Panc1 (cell line): ENCODE measurements around the gene TAL1. TPM values are rescaled to one million over a fixed set of nuclear protein-coding genes. Genes with fewer than 3 reads are reported as not detected.
"Not testable (repeated sequence)": the region's sequence is repeated elsewhere in the genome, so short reads cannot be mapped to it uniquely, and the experiment has no call there.

ENCODE experiments used
- ATAC-seq: fragments of 200-7000 bp; cut with Tn5 transposase; 2 replicates; pipeline ENCODE4 v1.9.1; 2020; ENCODE audit warnings: mild to moderate bottlenecking, moderate library complexity
- BruUV-seq: library from RNA; stranded (reverse); fragments of 400-500 nt; replicated peaks from 2 replicates; lab custom pipeline; 2021; lab: Mats Ljungman, UMichigan
- CTCF ChIA-PET: fragments of 300-600 bp; sonication (Branson Sonifier 250); formaldehyde crosslinking; loops from one replicate; lab custom pipeline; 2022; ENCODE audit warnings: antibody characterized with exemption; lab: Charles Lee
- POLR2A ChIA-PET: fragments of 300-600 bp; sonication (Branson Sonifier 250); formaldehyde crosslinking; loops from one replicate; lab custom pipeline; 2022; ENCODE audit warnings: antibody characterized with exemption; lab: Charles Lee
- DNase-seq: peaks from one replicate; pipeline ENCODE4 v3.0.0-alpha.2; 2010; ENCODE audit warnings: low read depth, low spot score
- H3K27ac ChIP-seq: 2 replicates; pipeline ENCODE4 v1.5.1; 2011; ENCODE audit warnings: mild to moderate bottlenecking, low read length, inconsistent platforms
- H3K27me3 ChIP-seq: fragments of 200-500 bp; sonication (Bioruptor generic); 2 replicates; pipeline ENCODE4 v1.6.0; 2014; ENCODE audit warnings: low read length, inconsistent platforms; ENCODE audit not compliant: control insufficient read depth, insufficient read depth
- H3K36me3 ChIP-seq: fragments of 200-500 bp; sonication (Bioruptor generic); 2 replicates; pipeline ENCODE4 v1.5.1; 2014; ENCODE audit warnings: inconsistent platforms, mild to moderate bottlenecking, low read length, moderate library complexity; ENCODE audit not compliant: control insufficient read depth, insufficient read depth
- H3K4me1 ChIP-seq: 2 replicates; pipeline ENCODE4 v1.5.1; 2011; ENCODE audit warnings: inconsistent platforms, mild to moderate bottlenecking, low read length, moderate library complexity; ENCODE audit not compliant: control insufficient read depth, insufficient read depth
- H3K4me3 ChIP-seq, 2 experiments: 2 replicates each; pipeline ENCODE4 v1.5.1; 2011 to 2012; ENCODE audit warnings: low read depth in 2 of 2, low read length in 2 of 2, mild to moderate bottlenecking in 2 of 2, inconsistent platforms in 1 of 2, moderate library complexity in 1 of 2
- H3K9me3 ChIP-seq: fragments of 200-500 bp; sonication (Bioruptor generic); 2 replicates; pipeline ENCODE4 v1.5.1; 2014; ENCODE audit warnings: low read depth, mild to moderate bottlenecking, inconsistent platforms, low read length, moderate library complexity; ENCODE audit not compliant: control insufficient read depth, insufficient read depth
- POLR2AphosphoS5 ChIP-seq: IDR thresholded peaks from 2 replicates; pipeline ENCODE4 v1.6.1; 2012; ENCODE audit warnings: mild to moderate bottlenecking, low read depth, low read length, moderate library complexity
- SIN3A ChIP-seq: IDR thresholded peaks from 2 replicates; pipeline ENCODE4 v1.6.1; 2012; ENCODE audit warnings: low read depth, mild to moderate bottlenecking, low read length, moderate library complexity, borderline replicate concordance; ENCODE audit not compliant: insufficient read depth
- TCF7L2 ChIP-seq: IDR thresholded peaks from 2 replicates; pipeline ENCODE4 v1.6.1; 2011; ENCODE audit warnings: mild to moderate bottlenecking, low read depth, low read length, inconsistent platforms
- in situ Hi-C: cut with HindIII; loops from 2 replicates; pipeline ENCODE4 v1.10.0; 2016; ENCODE audit warnings: low sequenced_read_pairs, low pct_unique_long_range_greater_than_20kb
- intact Hi-C: fragments of 100-400 bp; cut with micrococcal nuclease; formaldehyde crosslinking; loops from one replicate; pipeline ENCODE4 v1.10.0; 2022; ENCODE audit not compliant: unreplicated experiment
- total RNA-seq: library from RNA; stranded (reverse); gene quantifications from one replicate; pipeline ENCODE4 v1.2.1, GENCODE V29; 2021; ENCODE audit not compliant: unreplicated experiment
- TF ChIP-seq, protein P1 (sequence below): fragments of 450-650 bp; IDR thresholded peaks from 2 replicates; pipeline ENCODE4 v1.5.1; 2017; ENCODE audit warnings: mild to moderate bottlenecking
- TF ChIP-seq, protein P2 (sequence below), 2 experiments: IDR thresholded peaks; 2 replicates each; pipeline ENCODE4 v1.6.1; 2011 to 2012; ENCODE audit warnings: low read depth in 2 of 2, control low read depth in 1 of 2, low read length in 1 of 2, mild to moderate bottlenecking in 1 of 2, moderate library complexity in 1 of 2; ENCODE audit not compliant: insufficient read depth in 1 of 2

The TAL1 gene
- total RNA-seq, 1 experiment from 2014 or later, result 0.05 TPM

DNA sequence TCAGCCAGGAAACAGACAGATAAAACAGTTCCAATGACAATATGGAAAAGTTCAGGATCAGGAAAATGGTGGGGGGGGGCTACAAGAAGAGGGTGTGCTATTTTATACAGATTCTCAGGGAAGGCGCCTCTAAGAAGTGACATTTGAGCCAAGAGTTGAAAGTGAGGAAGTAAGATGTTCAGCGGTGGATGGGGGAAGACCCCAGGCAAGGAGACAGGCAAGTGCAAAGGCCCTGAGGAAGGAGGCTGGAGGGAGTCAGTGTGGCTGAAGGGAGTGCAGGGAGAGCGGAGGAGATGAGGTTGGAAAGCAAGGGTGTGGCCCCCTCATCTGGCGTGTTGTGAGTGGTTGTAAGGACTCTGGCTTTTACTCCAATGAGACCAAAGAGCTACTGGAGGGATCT, 33.8 kb downstream of the TAL1 start:
- no TSS peak for BruUV-seq
- ATAC-seq (no peak), DNase-seq (no peak)
- in situ Hi-C loops, result no loop called here
- ChIA-PET CTCF (no interaction called here), POLR2A (no interaction called here)
- TF ChIP-seq SIN3A (no peak), POLR2AphosphoS5 (no peak), TCF7L2 (no peak)
- TF ChIP-seq, protein P1, sequence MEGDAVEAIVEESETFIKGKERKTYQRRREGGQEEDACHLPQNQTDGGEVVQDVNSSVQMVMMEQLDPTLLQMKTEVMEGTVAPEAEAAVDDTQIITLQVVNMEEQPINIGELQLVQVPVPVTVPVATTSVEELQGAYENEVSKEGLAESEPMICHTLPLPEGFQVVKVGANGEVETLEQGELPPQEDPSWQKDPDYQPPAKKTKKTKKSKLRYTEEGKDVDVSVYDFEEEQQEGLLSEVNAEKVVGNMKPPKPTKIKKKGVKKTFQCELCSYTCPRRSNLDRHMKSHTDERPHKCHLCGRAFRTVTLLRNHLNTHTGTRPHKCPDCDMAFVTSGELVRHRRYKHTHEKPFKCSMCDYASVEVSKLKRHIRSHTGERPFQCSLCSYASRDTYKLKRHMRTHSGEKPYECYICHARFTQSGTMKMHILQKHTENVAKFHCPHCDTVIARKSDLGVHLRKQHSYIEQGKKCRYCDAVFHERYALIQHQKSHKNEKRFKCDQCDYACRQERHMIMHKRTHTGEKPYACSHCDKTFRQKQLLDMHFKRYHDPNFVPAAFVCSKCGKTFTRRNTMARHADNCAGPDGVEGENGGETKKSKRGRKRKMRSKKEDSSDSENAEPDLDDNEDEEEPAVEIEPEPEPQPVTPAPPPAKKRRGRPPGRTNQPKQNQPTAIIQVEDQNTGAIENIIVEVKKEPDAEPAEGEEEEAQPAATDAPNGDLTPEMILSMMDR, result no peak
- TF ChIP-seq, protein P2, sequence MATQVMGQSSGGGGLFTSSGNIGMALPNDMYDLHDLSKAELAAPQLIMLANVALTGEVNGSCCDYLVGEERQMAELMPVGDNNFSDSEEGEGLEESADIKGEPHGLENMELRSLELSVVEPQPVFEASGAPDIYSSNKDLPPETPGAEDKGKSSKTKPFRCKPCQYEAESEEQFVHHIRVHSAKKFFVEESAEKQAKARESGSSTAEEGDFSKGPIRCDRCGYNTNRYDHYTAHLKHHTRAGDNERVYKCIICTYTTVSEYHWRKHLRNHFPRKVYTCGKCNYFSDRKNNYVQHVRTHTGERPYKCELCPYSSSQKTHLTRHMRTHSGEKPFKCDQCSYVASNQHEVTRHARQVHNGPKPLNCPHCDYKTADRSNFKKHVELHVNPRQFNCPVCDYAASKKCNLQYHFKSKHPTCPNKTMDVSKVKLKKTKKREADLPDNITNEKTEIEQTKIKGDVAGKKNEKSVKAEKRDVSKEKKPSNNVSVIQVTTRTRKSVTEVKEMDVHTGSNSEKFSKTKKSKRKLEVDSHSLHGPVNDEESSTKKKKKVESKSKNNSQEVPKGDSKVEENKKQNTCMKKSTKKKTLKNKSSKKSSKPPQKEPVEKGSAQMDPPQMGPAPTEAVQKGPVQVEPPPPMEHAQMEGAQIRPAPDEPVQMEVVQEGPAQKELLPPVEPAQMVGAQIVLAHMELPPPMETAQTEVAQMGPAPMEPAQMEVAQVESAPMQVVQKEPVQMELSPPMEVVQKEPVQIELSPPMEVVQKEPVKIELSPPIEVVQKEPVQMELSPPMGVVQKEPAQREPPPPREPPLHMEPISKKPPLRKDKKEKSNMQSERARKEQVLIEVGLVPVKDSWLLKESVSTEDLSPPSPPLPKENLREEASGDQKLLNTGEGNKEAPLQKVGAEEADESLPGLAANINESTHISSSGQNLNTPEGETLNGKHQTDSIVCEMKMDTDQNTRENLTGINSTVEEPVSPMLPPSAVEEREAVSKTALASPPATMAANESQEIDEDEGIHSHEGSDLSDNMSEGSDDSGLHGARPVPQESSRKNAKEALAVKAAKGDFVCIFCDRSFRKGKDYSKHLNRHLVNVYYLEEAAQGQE (IDR thresholded peaks at IDR 0.05; ENCODE audit: insufficient read depth in 1 of 2, low read depth in 2 of 2, low read length in 1 of 2), result no peak
- no peak overlapping the region for H3K4me3 ChIP-seq
- peaks cover 5% of the 10 kb centered on the region; the same call in 1 of the 2 replicates for H3K27me3 ChIP-seq
- H3K9me3 ChIP-seq, result no peaks in the 10 kb centered on the region
- H3K4me1 ChIP-seq, result no peaks in the 10 kb centered on the region
- no peaks in the 10 kb centered on the region for H3K36me3 ChIP-seq
- no peak overlapping the region for H3K27ac ChIP-seq
- intact Hi-C loops, result no loop called here

DNA sequence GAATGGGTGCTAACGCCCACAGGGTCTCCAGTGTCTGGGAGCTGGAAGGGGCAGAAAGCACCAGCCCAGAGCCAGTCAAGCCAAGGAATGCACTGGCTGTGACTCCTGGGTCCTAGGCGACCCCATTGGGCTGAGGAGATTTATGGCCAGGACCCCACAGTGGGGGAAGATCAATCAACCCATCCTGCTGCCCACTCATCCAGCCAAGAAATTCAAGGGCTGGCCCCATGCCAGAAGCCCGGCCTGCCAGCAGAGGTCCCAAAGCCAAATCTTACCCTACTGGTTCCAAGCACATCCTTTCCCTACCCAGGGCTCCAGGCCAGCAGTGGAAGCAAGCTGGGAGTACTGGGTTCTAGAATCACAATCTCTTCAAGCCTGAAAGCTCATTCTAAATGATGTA, 35.4 kb downstream of the TAL1 start:
- ChIA-PET CTCF (interaction anchor here (0.6 kb wide), 1 partner anchor 89 kb away, joined by 3 read pairs; no protein-coding TSS in a partner anchor), POLR2A (no interaction called here)
- Histone ChIP-seq H3K27me3 (peaks cover 5% of the 10 kb centered on the region; the same call in 1 of the 2 replicates), H3K27ac (no peak overlapping the region), H3K9me3 (no peaks in the 10 kb centered on the region), H3K36me3 (no peaks in the 10 kb centered on the region), H3K4me3 (no peak overlapping the region), H3K4me1 (no peaks in the 10 kb centered on the region)
- intact Hi-C loops (no loop called here), in situ Hi-C loops (no loop called here)
- no peak for ATAC-seq
- DNase-seq, result no peak
- TF ChIP-seq POLR2AphosphoS5, result no peak
- no peak for TF ChIP-seq TCF7L2
- TF ChIP-seq, protein P1, result no peak
- TF ChIP-seq SIN3A, result no peak
- TF ChIP-seq, protein P2 (IDR thresholded peaks at IDR 0.05; ENCODE audit: insufficient read depth in 1 of 2, low read depth in 2 of 2, low read length in 1 of 2), result no peak
- BruUV-seq, result no TSS peak

DNA sequence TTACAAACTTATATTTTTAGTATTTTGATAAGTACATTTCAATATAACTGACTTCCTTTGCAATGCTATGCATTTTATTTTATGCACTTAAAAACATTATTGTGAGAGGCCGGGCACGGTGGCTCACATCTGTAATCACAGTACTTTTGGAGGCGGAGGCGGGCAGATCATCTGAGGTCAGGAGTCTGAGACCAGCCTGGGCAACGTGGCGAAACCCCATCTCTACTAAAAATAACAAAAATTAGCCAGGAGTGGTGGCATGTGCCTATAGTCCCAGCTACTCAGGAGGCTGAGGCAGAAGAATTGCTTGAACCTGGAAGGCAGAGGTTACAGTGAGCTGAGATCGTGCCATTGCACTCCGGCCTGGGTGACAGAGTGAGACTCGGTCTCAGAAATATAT, 36.0 kb downstream of the TAL1 start:
- POLR2A ChIA-PET, H3K36me3 ChIP-seq, H3K4me3 ChIP-seq, H3K27ac ChIP-seq, ATAC-seq, BruUV-seq, intact Hi-C loops, in situ Hi-C loops, CTCF ChIA-PET, H3K27me3 ChIP-seq, H3K9me3 ChIP-seq, DNase-seq, H3K4me1 ChIP-seq: not testable (repeated sequence)
